Stimulated activated CD8-positive, alpha-beta memory T cell treated with anti-CD3 and anti-CD28 coated beads, Interleukin-15, amount 100 ng/mL, for 4 hours (primary cell): ENCODE measurements around the gene PAEP.

Experiments used
- DNase-seq, 2 donors: peaks; one replicate each; pipeline ENCODE4 v3.0.0-alpha.2; 2020; ENCODE audit warnings: low read depth in 2 of 2

PAEP gene

GRCh38 chr9:135600296-135600817 lies 38.8 kb downstream of the PAEP start:
- no peak for DNase-seq

GRCh38 chr9:135601988-135602387 lies 40.4 kb downstream of the PAEP start:
- no peak for DNase-seq

- peak in 1 of 2 donors; percentile 24 for DNase-seq
Measured at GRCh38 chr9:135602789-135603481, 41.4 kb downstream of the PAEP start.

- no peak for DNase-seq
Measured at GRCh38 chr9:135604437-135605237, 43.1 kb downstream of the PAEP start.

- DNase-seq, result no peak
Measured at GRCh38 chr9:135605238-135605781, 43.8 kb downstream of the PAEP start.

GRCh38 chr9:135606885-135607259 lies 45.3 kb downstream of the PAEP start:
- no peak for DNase-seq

- no peak for DNase-seq
Measured at GRCh38 chr9:135607401-135608293, 46.1 kb downstream of the PAEP start.

- DNase-seq, result no peak
Measured at GRCh38 chr9:135608294-135608998, 46.9 kb downstream of the PAEP start.

- no peak for DNase-seq
Measured at GRCh38 chr9:135608999-135609317, 47.4 kb downstream of the PAEP start.

- DNase-seq, result no peak
Measured at GRCh38 chr9:135609366-135609955, 47.9 kb downstream of the PAEP start.

- DNase-seq, result no peak
Measured at GRCh38 chr9:135610290-135611141, 49.0 kb downstream of the PAEP start.

GRCh38 chr9:135611142-135611874 lies 49.8 kb downstream of the PAEP start:
- no peak for DNase-seq

GRCh38 chr9:135611875-135612209 lies 50.3 kb downstream of the PAEP start:
- no peak for DNase-seq

- no peak for DNase-seq
Measured at GRCh38 chr9:135612437-135612836, 50.9 kb downstream of the PAEP start.

- DNase-seq, result no peak
Measured at GRCh38 chr9:135612981-135613910, 51.7 kb downstream of the PAEP start.

GRCh38 chr9:135613946-135614805 lies 52.6 kb downstream of the PAEP start:
- DNase-seq, result no peak
